HepG2 (cell line): ENCODE data around the gene OSBPL8. TPM values are rescaled to one million over a fixed set of nuclear protein-coding genes. Genes with fewer than 3 reads are reported as not detected.

Experiments
- ATAC-seq: fragments of 200-7000 bp; cut with Tn5 transposase; 3 replicates; pipeline ENCODE4 v1.9.1; 2020; ENCODE audit warnings: mild to moderate bottlenecking, moderate library complexity
- BruUV-seq: library from RNA; stranded (reverse); fragments of 400-500 nt; replicated peaks from 2 replicates; lab custom pipeline; 2021; lab: Mats Ljungman, UMichigan
- CTCF ChIA-PET: fragments of 300-600 bp; formaldehyde crosslinking; extraction: SDS; loops from one replicate; lab custom pipeline; 2021; ENCODE audit warnings: low total read pairs, inconsistent platforms, low intra/inter-chr PET ratio; lab: Yijun Ruan, JAX
- POLR2A ChIA-PET: fragments of 350-600 bp; sonication (Branson Sonifier 250); formaldehyde crosslinking; loops from one replicate; lab custom pipeline; 2020; ENCODE audit warnings: antibody characterized with exemption, inconsistent platforms; lab: Yijun Ruan, JAX
- DNase-seq: peaks from one replicate; pipeline ENCODE4 v3.0.0-alpha.2; 2015; ENCODE audit warnings: low spot score
- FAIRE-seq: peaks from 3 replicates; lab custom pipeline; 2011; peaks lifted over from hg19 to GRCh38; lab: Jason Lieb, UNC
- H2AFZ ChIP-seq: one replicate; pipeline ENCODE4 v1.6.1; 2011; ENCODE audit warnings: low read length, inconsistent platforms
- H3K27ac ChIP-seq: fragments of 300-600 bp; 3 replicates; pipeline ENCODE4 v1.8.0; 2011; ENCODE audit warnings: mixed run types, mild to moderate bottlenecking, mixed read lengths, low read length, inconsistent platforms; ENCODE audit not compliant: insufficient read depth; ENCODE audit errors: extremely low read length
- H3K27me3 ChIP-seq, 2 experiments: fragments of 200-600 bp in 1 of 2; 2 replicates in 1 of 2; 3 replicates in 1 of 2; pipeline versions ENCODE4 v1.6.0 to v1.8.0; 2011; ENCODE audit warnings: low read length in 2 of 2, mild to moderate bottlenecking in 2 of 2, moderate library complexity in 2 of 2, inconsistent platforms in 1 of 2; ENCODE audit not compliant: insufficient read depth in 2 of 2, control insufficient read depth in 1 of 2
- H3K36me3 ChIP-seq, 2 experiments: fragments of 200-600 bp in 1 of 2; replicated peaks in 1 of 2; 2 replicates in 1 of 2; 3 replicates in 1 of 2; pipeline versions ENCODE4 v1.5.1 to v1.8.0; 2011; ENCODE audit warnings: low read length in 2 of 2, inconsistent platforms in 1 of 2; ENCODE audit not compliant: insufficient read depth in 2 of 2, control insufficient read depth in 1 of 2
- H3K4me1 ChIP-seq: 2 replicates; pipeline ENCODE4 v1.5.1; 2012; ENCODE audit warnings: low read length, inconsistent platforms; ENCODE audit not compliant: insufficient read depth
- H3K4me2 ChIP-seq: 2 replicates; pipeline ENCODE4 v1.6.0; 2011; ENCODE audit warnings: low read depth, low read length, inconsistent platforms
- H3K4me3 ChIP-seq, 3 experiments: fragments of 200-600 bp in 1 of 3; sonication (generic), shearing (Covaris generic) in 1 of 3; replicated peaks in 1 of 3; 2 replicates each; pipeline ENCODE4 v1.5.1; 2011 to 2016; ENCODE audit warnings: low read length in 3 of 3, inconsistent platforms in 2 of 3, low read depth in 2 of 3, mild to moderate bottlenecking in 2 of 3, control low read depth in 1 of 3, mixed read lengths in 1 of 3; ENCODE audit not compliant: insufficient read depth in 1 of 3
- H3K79me2 ChIP-seq: one replicate; pipeline ENCODE4 v1.6.1; 2011; ENCODE audit warnings: low read length, inconsistent platforms; ENCODE audit not compliant: insufficient read depth
- H3K9ac ChIP-seq: 2 replicates; pipeline ENCODE4 v1.6.0; 2011; ENCODE audit warnings: mild to moderate bottlenecking, low read depth, low read length, inconsistent platforms; ENCODE audit not compliant: insufficient read depth
- H3K9me3 ChIP-seq: 2 replicates; pipeline ENCODE4 v1.5.1; 2012; ENCODE audit warnings: mild to moderate bottlenecking, low read length
- H4K20me1 ChIP-seq: 2 replicates; pipeline ENCODE4 v1.6.0; 2011; ENCODE audit warnings: inconsistent platforms, mild to moderate bottlenecking, low read length, moderate library complexity; ENCODE audit not compliant: insufficient read depth
- CEBPZ ChIP-seq: IDR thresholded peaks from 2 replicates; pipeline ENCODE4 v1.6.1; 2012; ENCODE audit warnings: low read length, improper control_type of control experiment
- TMF1 ChIP-seq: sonication (generic); formaldehyde crosslinking; IDR thresholded peaks from 2 replicates; pipeline ENCODE4 v1.8.1; 2022; ENCODE audit warnings: low read depth, missing genetic modification reagents
- WGBS: methylation state at CpG from one replicate; pipeline ENCODE4 v1.1.6; 2017; ENCODE audit warnings: low lambda C conversion rate; 5-methylcytosine and 5-hydroxymethylcytosine counted together
- in situ Hi-C: cut with HindIII; loops from 2 replicates; pipeline ENCODE4 v1.10.0; 2017; ENCODE audit warnings: low pct_unique_long_range_greater_than_20kb; ENCODE audit not compliant: extremely low pct_ligation_motif_present
- intact Hi-C: fragments of 100-400 bp; cut with micrococcal nuclease; formaldehyde crosslinking; loops from one replicate; pipeline ENCODE4 v1.10.0; 2022; ENCODE audit not compliant: unreplicated experiment
- polyA plus RNA-seq, 8 experiments: library from polyadenylated mRNA; depleted of rRNA in 3 of 8; stranded (reverse) in 7 of 8; unstranded in 1 of 8; fragments of >200 nt; fragmentation: Illumina TruSeq in 4 of 8; extraction: Trizol in 4 of 8; gene quantifications; 2 replicates each; pipeline versions ENCODE4 v1.2.1 to v1.2.3, GENCODE V29; 2011 to 2016; ENCODE audit warnings: low read depth in 4 of 8, missing spikeins in 1 of 8, mixed read lengths in 1 of 8; ENCODE audit not compliant: insufficient read depth in 1 of 8
- total RNA-seq, 5 experiments: library from RNA; depleted of rRNA; stranded (reverse); fragments of >200 nt; fragmentation: Illumina TruSeq; extraction: Trizol; gene quantifications; 2 replicates each; pipeline ENCODE4 v1.2.3, GENCODE V29; 2016; ENCODE audit warnings: low read depth in 1 of 5
- TF ChIP-seq, protein P1 (sequence below), 2 experiments: fragments of 450-650 bp in 1 of 2; sonication (generic) in 1 of 2; formaldehyde crosslinking in 1 of 2; IDR thresholded peaks; 2 replicates each; pipeline versions ENCODE4 v1.6.1 to v1.8.0; 2016 to 2022; ENCODE audit warnings: antibody characterized with exemption in 1 of 2, mild to moderate bottlenecking in 1 of 2, missing genetic modification reagents in 1 of 2

OSBPL8 gene
- total and polyA plus RNA-seq, 2 of the 13 experiments (the other 11 are each of a cell fraction or from before 2014, with no cell fraction given), result 11.0 to 33.9 TPM

DNA sequence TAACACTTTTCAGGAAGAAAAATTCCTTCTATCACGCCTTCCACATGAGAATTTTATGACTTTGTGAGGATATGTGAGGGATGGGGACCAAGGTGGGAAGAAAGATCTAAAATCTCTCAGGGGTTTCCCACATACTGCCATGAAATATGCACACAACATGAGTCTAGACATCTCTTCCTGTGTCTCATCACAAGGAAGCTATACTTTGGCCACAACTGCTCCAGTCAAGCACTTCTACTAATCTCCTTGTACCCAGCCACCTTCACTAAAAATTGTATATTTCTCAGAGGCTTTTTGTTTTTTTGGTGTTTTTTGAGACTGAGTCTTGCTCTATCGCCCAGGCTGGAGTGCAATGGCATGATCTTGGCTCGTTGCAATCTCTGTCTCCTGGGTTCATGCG, 3.2 kb downstream of the OSBPL8 start:
- H3K4me3 ChIP-seq, result no peak overlapping the region
- no peaks in the 10 kb centered on the region for H4K20me1 ChIP-seq
- no peak overlapping the region for H2AFZ ChIP-seq
- no peaks in the 10 kb centered on the region; a peak in 1 of 5 replicates for H3K27me3 ChIP-seq
- peaks cover 58% of the 10 kb centered on the region for H3K79me2 ChIP-seq
- ChIA-PET POLR2A (no interaction called here), CTCF (no interaction called here)
- H3K36me3 ChIP-seq, result no peaks in the 10 kb centered on the region
- 99% methylated on average over 4 of the region's 4 CpGs for WGBS
- ATAC-seq (no peak), DNase-seq (no peak), FAIRE-seq (no peak)
- no peak overlapping the region for H3K27ac ChIP-seq
- no peaks in the 10 kb centered on the region for H3K9me3 ChIP-seq
- intact Hi-C loops (no loop called here), in situ Hi-C loops (no loop called here)
- H3K4me1 ChIP-seq, result peaks cover 24% of the 10 kb centered on the region
- no peak overlapping the region for H3K4me2 ChIP-seq
- no TSS peak for BruUV-seq
- H3K9ac ChIP-seq, result no peak overlapping the region
- TF ChIP-seq TMF1 (CRISPR knock-in tag) (no peak), CEBPZ (no peak)
- TF ChIP-seq, protein P1, sequence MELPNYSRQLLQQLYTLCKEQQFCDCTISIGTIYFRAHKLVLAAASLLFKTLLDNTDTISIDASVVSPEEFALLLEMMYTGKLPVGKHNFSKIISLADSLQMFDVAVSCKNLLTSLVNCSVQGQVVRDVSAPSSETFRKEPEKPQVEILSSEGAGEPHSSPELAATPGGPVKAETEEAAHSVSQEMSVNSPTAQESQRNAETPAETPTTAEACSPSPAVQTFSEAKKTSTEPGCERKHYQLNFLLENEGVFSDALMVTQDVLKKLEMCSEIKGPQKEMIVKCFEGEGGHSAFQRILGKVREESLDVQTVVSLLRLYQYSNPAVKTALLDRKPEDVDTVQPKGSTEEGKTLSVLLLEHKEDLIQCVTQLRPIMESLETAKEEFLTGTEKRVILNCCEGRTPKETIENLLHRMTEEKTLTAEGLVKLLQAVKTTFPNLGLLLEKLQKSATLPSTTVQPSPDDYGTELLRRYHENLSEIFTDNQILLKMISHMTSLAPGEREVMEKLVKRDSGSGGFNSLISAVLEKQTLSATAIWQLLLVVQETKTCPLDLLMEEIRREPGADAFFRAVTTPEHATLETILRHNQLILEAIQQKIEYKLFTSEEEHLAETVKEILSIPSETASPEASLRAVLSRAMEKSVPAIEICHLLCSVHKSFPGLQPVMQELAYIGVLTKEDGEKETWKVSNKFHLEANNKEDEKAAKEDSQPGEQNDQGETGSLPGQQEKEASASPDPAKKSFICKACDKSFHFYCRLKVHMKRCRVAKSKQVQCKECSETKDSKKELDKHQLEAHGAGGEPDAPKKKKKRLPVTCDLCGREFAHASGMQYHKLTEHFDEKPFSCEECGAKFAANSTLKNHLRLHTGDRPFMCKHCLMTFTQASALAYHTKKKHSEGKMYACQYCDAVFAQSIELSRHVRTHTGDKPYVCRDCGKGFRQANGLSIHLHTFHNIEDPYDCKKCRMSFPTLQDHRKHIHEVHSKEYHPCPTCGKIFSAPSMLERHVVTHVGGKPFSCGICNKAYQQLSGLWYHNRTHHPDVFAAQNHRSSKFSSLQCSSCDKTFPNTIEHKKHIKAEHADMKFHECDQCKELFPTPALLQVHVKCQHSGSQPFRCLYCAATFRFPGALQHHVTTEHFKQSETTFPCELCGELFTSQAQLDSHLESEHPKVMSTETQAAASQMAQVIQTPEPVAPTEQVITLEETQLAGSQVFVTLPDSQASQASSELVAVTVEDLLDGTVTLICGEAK (IDR thresholded peaks at IDR 0.05), result no peak
- TF ChIP-seq, protein P1 (CRISPR knock-in tag; IDR thresholded peaks at IDR 0.05), result no peak
